ENCODE measurements around the gene HNRNPA2B1.

The HNRNPA2B1 gene

GRCh38 chr7:26155531-26156375 lies 44.8 kb downstream of the HNRNPA2B1 start:
- Histone ChIP-seq H3K79me1 (replicated peaks; ENCODE audit: low read length, poor library complexity, severe bottlenecking) (peaks cover 4% of the 10 kb centered on the region), H2BK12ac (ENCODE audit: low read length in 2 of 2) (peak overlapping the region; percentile 12 to 88), H3K23ac (ENCODE audit: low read length in 2 of 2) (no peak overlapping the region), H3K27me3 (ENCODE audit: control insufficient read depth in 1 of 2, insufficient read depth in 1 of 2, low read length in 2 of 2) (peaks cover 0 to 40% of the 10 kb centered on the region in 2 experiments), H3K9me3 (ENCODE audit: control insufficient read depth, low read length) (peaks cover 4% of the 10 kb centered on the region), H4K91ac (ENCODE audit: low read length) (peak overlapping the region; percentile 1), H2AK5ac (ENCODE audit: low read length, severe bottlenecking) (peak overlapping the region; percentile 97), H3K18ac (ENCODE audit: low read depth in 1 of 2, low read length in 2 of 2) (peak overlapping the region; percentile 22 to 84), H3K36me3 (ENCODE audit: control insufficient read depth in 1 of 2, insufficient read depth in 2 of 2, low read depth in 1 of 2, low read length in 2 of 2) (no peaks in the 10 kb centered on the region), H3K27ac (ENCODE audit: low read length, poor library complexity, severe bottlenecking) (peak overlapping the region; percentile 99), H3K14ac (ENCODE audit: low read length in 2 of 2) (no peak overlapping the region), H2BK15ac (ENCODE audit: low read depth, poor library complexity, severe bottlenecking) (no peak overlapping the region), H3K4me1 (ENCODE audit: control insufficient read depth, insufficient read depth, low read depth, low read length) (peaks cover 47% of the 10 kb centered on the region), H3K4ac (ENCODE audit: low read depth in 1 of 2, low read length in 2 of 2) (peak overlapping the region in 1 of 2 experiments; percentile 10), H2BK5ac (ENCODE audit: low read depth, low read length, poor library complexity, severe bottlenecking) (peak overlapping the region; percentile 92), H3K4me3 (ENCODE audit: insufficient read depth in 1 of 2, low read depth in 1 of 2, low read length in 2 of 2) (peak overlapping the region in 1 of 2 experiments; percentile 61), H2AFZ (ENCODE audit: low read depth, low read length) (no peak overlapping the region), H3K9ac (ENCODE audit: low read length) (peak overlapping the region; percentile 33), H4K8ac (ENCODE audit: low read length) (peak overlapping the region; percentile 59), H2BK120ac (ENCODE audit: low read depth, low read length) (no peak overlapping the region), H3K4me2 (ENCODE audit: low read length, poor library complexity, severe bottlenecking) (peak overlapping the region; percentile 18)
- peak; percentile 87 for DNase-seq
- WGBS = 36% methylated on average over 4 of the region's 8 CpGs

GRCh38 chr7:26153823-26154783 lies 46.4 kb downstream of the HNRNPA2B1 start:
- no peak overlapping the region for H3K14ac ChIP-seq (ENCODE audit: low read length in 2 of 2)
- peak overlapping the region; percentile 47 to 71 for H3K4ac ChIP-seq (ENCODE audit: low read depth in 1 of 2, low read length in 2 of 2)
- H3K9ac ChIP-seq (ENCODE audit: low read length) = no peak overlapping the region
- H2BK5ac ChIP-seq (ENCODE audit: low read depth, low read length, poor library complexity, severe bottlenecking) = no peak overlapping the region
- peaks cover 39% of the 10 kb centered on the region for H3K4me1 ChIP-seq (ENCODE audit: control insufficient read depth, insufficient read depth, low read depth, low read length)
- 68% methylated on average over 11 of the region's 15 CpGs for WGBS
- H2BK15ac ChIP-seq (ENCODE audit: low read depth, poor library complexity, severe bottlenecking) = no peak overlapping the region
- H3K27ac ChIP-seq (ENCODE audit: low read length, poor library complexity, severe bottlenecking) = peak overlapping the region; percentile 99
- peak overlapping the region; percentile 13 for H2BK120ac ChIP-seq (ENCODE audit: low read depth, low read length)
- H3K18ac ChIP-seq (ENCODE audit: low read depth in 1 of 2, low read length in 2 of 2) = peak overlapping the region; percentile 59 to 60
- H3K79me1 ChIP-seq (replicated peaks; ENCODE audit: low read length, poor library complexity, severe bottlenecking) = peaks cover 3% of the 10 kb centered on the region
- H3K36me3 ChIP-seq (ENCODE audit: control insufficient read depth in 1 of 2, insufficient read depth in 2 of 2, low read depth in 1 of 2, low read length in 2 of 2) = no peaks in the 10 kb centered on the region
- peak overlapping the region; percentile 49 to 67 for H2BK12ac ChIP-seq (ENCODE audit: low read length in 2 of 2)
- peak overlapping the region; percentile 81 for H3K4me2 ChIP-seq (ENCODE audit: low read length, poor library complexity, severe bottlenecking)
- no peak overlapping the region for H3K23ac ChIP-seq (ENCODE audit: low read length in 2 of 2)
- H2AFZ ChIP-seq (ENCODE audit: low read depth, low read length) = no peak overlapping the region
- H2AK5ac ChIP-seq (ENCODE audit: low read length, severe bottlenecking) = peak overlapping the region; percentile 99
- H3K9me3 ChIP-seq (ENCODE audit: control insufficient read depth, low read length) = peaks cover 4% of the 10 kb centered on the region
- H4K8ac ChIP-seq (ENCODE audit: low read length) = peak overlapping the region; percentile 5
- H3K4me3 ChIP-seq (ENCODE audit: insufficient read depth in 1 of 2, low read depth in 1 of 2, low read length in 2 of 2) = no peak overlapping the region
- DNase-seq = peak; percentile 59
- H4K91ac ChIP-seq (ENCODE audit: low read length) = peak overlapping the region; percentile 27
- peaks cover 0 to 49% of the 10 kb centered on the region in 2 experiments for H3K27me3 ChIP-seq (ENCODE audit: control insufficient read depth in 1 of 2, insufficient read depth in 1 of 2, low read length in 2 of 2)

DNA sequence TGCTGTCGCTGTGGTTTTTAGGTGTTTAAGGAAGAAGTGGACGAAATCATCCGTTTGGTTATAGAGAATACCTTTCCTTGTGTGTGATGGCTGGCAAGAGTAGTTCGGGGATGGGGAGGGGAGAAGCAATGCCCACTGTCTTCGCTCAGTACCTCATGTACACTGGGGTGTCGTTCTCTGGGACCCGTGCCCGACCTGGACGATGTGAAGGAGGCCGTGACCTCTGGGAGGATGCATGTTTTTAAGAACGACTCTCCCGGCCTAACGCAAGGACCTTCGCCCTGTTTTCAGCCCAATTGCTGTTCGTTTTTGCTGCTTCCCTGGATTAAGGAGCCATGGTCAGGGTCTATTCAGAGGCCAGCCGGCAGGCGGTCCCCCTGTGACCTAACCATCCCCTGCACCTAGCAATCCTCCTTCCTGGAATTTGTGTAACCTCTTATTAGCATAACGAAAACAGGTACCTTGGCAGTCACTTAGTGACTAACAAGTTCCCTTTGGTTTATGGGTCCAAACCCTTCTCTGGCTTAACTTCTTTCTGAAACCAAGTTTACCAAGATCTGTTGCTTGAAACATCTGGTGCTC lies 47.2 kb downstream of the HNRNPA2B1 start:
- H3K4me3 ChIP-seq (ENCODE audit: insufficient read depth in 1 of 2, low read depth in 1 of 2, low read length in 2 of 2) = peak overlapping the region in 1 of 2 experiments; percentile 92
- no peak overlapping the region for H2BK120ac ChIP-seq (ENCODE audit: low read depth, low read length)
- peaks cover 0 to 46% of the 10 kb centered on the region in 2 experiments for H3K27me3 ChIP-seq (ENCODE audit: control insufficient read depth in 1 of 2, insufficient read depth in 1 of 2, low read length in 2 of 2)

More for the DNA sequence above, 47.2 kb downstream of the HNRNPA2B1 start:
- Histone ChIP-seq H2BK15ac (ENCODE audit: low read depth, poor library complexity, severe bottlenecking) (no peak overlapping the region), H3K23ac (ENCODE audit: low read length in 2 of 2) (no peak overlapping the region), H3K36me3 (ENCODE audit: control insufficient read depth in 1 of 2, insufficient read depth in 2 of 2, low read depth in 1 of 2, low read length in 2 of 2) (no peaks in the 10 kb centered on the region), H3K79me1 (replicated peaks; ENCODE audit: low read length, poor library complexity, severe bottlenecking) (peaks cover 3% of the 10 kb centered on the region), H3K14ac (ENCODE audit: low read length in 2 of 2) (peak overlapping the region in 1 of 2 experiments; percentile 69), H3K9ac (ENCODE audit: low read length) (no peak overlapping the region), H3K9me3 (ENCODE audit: control insufficient read depth, low read length) (peaks cover 4% of the 10 kb centered on the region), H3K4me2 (ENCODE audit: low read length, poor library complexity, severe bottlenecking) (peak overlapping the region; percentile 81), H2AK5ac (ENCODE audit: low read length, severe bottlenecking) (peak overlapping the region; percentile 54), H3K4me1 (ENCODE audit: control insufficient read depth, insufficient read depth, low read depth, low read length) (peaks cover 34% of the 10 kb centered on the region), H3K18ac (ENCODE audit: low read depth in 1 of 2, low read length in 2 of 2) (peak overlapping the region in 1 of 2 experiments; percentile 42), H2AFZ (ENCODE audit: low read depth, low read length) (no peak overlapping the region), H3K4ac (ENCODE audit: low read depth in 1 of 2, low read length in 2 of 2) (peak overlapping the region in 1 of 2 experiments; percentile 50), H2BK12ac (ENCODE audit: low read length in 2 of 2) (peak overlapping the region; percentile 19 to 25), H3K27ac (ENCODE audit: low read length, poor library complexity, severe bottlenecking) (peak overlapping the region; percentile 66), H4K8ac (ENCODE audit: low read length) (peak overlapping the region; percentile 79), H2BK5ac (ENCODE audit: low read depth, low read length, poor library complexity, severe bottlenecking) (no peak overlapping the region), H4K91ac (ENCODE audit: low read length) (peak overlapping the region; percentile 59)
- WGBS = 19% methylated on average over 18 of the region's 18 CpGs
- peak; percentile 29 for DNase-seq

Data from mesenchymal stem cell (in vitro differentiated cells and primary cell).